Activated naive CD4-positive, alpha-beta T cell treated with anti-CD3 and anti-CD28 coated beads, Interleukin-2, amount 10 ng/mL, durations not matched to agents 5 hours and 36 hours (primary cell): Measurements from ENCODE around the gene REXO4. TPM values are rescaled to one million over a fixed set of nuclear protein-coding genes. Genes with fewer than 3 reads are reported as not detected.

Experiments
- total RNA-seq, 2 experiments: library from RNA; stranded (reverse); gene quantifications; one replicate each; pipeline ENCODE4 v1.2.3, GENCODE V29; 2021

The REXO4 gene
- total RNA-seq: 10 to 100 TPM; 22.1 to 27.4 TPM

GRCh38 chr9:133417541-133418461 is at the start of gene REXO4:
TSS of gene REXO4 (minus strand) at chr9:133418010. CDS start at chr9:133417844, 166 bp downstream.

DNA sequence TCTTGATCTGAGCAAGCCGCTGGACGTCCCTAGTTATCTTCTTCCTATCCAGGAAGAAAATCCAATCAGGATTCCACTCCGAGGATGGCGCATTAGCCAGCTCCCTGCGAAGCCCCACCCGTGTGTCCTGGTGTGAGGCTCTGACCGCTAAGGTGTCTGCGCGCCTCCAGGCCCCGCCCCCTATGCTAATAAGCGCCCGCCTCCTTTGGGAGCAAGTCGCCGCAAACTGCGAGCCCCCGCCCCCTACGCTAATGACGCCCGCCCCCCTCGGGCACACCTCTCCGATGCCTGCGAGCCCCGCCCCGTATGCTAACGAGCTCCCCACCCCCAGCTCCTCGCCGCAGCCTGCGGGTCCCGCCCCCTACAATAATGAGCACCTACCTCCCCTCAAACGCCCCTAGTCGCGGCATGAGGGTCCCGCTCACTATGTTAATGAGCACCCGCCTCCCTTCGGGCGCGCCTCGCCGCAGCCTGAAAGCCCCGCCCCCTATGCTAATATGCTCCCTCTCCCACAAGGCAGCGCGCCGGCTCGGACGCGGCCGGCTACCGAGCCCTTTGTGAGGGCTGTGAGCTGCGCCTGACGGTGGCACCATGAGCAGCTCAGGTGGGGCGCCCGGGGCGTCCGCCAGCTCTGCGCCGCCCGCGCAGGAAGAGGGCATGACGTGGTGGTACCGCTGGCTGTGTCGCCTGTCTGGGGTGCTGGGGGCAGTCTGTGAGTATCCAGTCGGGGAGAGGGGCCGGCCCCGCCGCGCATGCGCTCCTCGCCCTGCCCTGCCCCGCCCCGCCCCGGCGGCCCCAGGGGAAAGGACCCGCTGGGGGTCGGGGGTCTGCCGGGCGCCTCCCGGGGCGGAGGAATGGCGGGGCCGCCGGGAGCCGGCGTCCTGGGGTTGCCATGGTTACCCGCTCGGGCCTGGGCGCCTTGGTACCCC is 41.9 kb upstream of the REXO4 start, which contains the start of gene CACFD1:
CACFD1 (plus strand) TSS at position 503 of the 929 bp plus-strand sequence; CDS start at position 592, 89 bp downstream.

DNA sequence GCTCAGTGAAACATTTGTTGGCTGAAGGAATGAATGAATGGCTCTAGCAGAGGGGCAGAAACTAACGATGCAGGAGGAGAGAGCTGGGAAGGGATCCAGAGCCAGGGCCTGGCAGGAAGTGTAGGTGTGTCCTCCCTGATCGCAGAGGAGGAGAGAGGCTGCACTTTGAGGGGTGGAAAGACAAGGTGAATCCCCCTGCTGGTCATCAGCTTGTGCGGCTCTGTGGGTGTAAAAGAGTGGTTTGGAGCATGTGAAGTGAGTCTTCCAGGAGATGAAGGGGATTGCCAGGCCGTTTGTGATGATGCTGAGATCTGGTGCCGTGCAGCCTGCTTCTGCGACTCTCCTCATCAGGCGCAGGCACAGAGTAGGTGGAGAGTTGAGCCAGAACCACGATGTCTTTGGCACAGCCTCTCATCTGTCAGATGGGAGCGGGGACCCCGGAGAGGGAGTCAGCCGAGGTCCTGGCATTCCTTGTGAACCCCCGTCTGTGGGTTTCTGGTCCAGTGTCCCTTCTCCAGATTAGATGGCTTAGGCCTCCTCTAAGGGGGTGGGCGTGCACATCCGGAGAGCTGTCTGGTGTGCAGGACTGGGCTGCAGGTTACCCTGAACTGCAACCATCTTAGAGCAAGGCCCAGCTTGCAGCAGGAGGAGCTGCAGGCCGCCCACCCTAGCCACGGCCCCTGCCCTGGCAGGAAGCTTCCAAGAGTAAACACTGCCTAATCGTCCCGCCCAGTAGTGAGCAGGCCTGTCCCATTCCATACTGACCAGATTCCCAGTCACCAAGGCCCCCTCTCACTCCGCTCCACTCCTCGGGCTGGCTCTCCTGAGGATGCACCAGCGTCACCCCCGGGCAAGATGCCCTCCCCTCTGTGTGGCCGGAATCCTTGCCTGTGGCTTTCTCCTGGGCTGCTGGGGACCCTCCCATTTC is 4.1 kb upstream of the REXO4 start, which contains the start of gene ADAMTS13:
ADAMTS13 (plus strand) TSS at position 753 of the 928 bp plus-strand sequence; CDS start at position 830, 77 bp downstream.

GRCh38 chr9:133375724-133376654 is 41.8 kb downstream of the REXO4 start, which contains the start of the genes STKLD1 and SURF4:
TSS of gene STKLD1 (plus strand) at chr9:133376366. CDS start at chr9:133376474, 108 bp downstream.
TSS of gene SURF4 (minus strand) at chr9:133376060. CDS start at chr9:133375969, 91 bp downstream.

GRCh38 chr9:133356391-133357091 is 61.3 kb downstream of the REXO4 start, which contains the start of the genes SURF1 and SURF2:
TSS of gene SURF1 (minus strand) at chr9:133356487. CDS start at chr9:133356453, 34 bp downstream.
TSS of gene SURF2 (plus strand) at chr9:133356550. CDS start at chr9:133356593, 43 bp downstream.

Other genes with a start within 250 kb of the REXO4 start
- gene OBP2B, start 208.8 kb downstream of the REXO4 start, total RNA-seq: not detected
- under 1 TPM; 0.22 to 0.50 TPM for gene ABO, start 142.8 kb downstream of the REXO4 start, total RNA-seq
- 10 to 100 TPM; 17.0 to 17.9 TPM for gene SURF6, start 81.8 kb downstream of the REXO4 start, total RNA-seq
- gene MED22, start 69.9 kb downstream of the REXO4 start, total RNA-seq: 10 to 100 TPM; 22.9 to 23.1 TPM
- 1,000 to 10,000 TPM; 2,499 to 2,534 TPM for gene RPL7A, start 69.8 kb downstream of the REXO4 start, total RNA-seq
- gene SURF1, start 61.5 kb downstream of the REXO4 start, total RNA-seq: 10 to 100 TPM; 38.3 to 40.0 TPM
- 10 to 100 TPM; 15.1 to 16.5 TPM for gene SURF2, start 61.5 kb downstream of the REXO4 start, total RNA-seq
- 100 to 1,000 TPM; 127 to 138 TPM for gene SURF4, start 42.0 kb downstream of the REXO4 start, total RNA-seq
- 1 to 10 TPM; 1.0 to 1.1 TPM for gene STKLD1, start 41.6 kb downstream of the REXO4 start, total RNA-seq
- 1 to 10 TPM; 1.6 to 1.7 TPM for gene ADAMTS13, start 4.4 kb upstream of the REXO4 start, total RNA-seq
- gene CACFD1, start 42.0 kb upstream of the REXO4 start, total RNA-seq: 1 to 10 TPM; 1.6 to 1.9 TPM
- 1 to 10 TPM; 3.0 TPM for gene SLC2A6, start 61.1 kb upstream of the REXO4 start, total RNA-seq
- gene MYMK, start 106.9 kb upstream of the REXO4 start, total RNA-seq: not detected
- gene ADAMTSL2, start 116.7 kb upstream of the REXO4 start, total RNA-seq: not detected
- not detected for gene FAM163B, start 191.4 kb upstream of the REXO4 start, total RNA-seq
- gene DBH, start 218.4 kb upstream of the REXO4 start, total RNA-seq: not detected